Endodermal cell (in vitro differentiated cells): Measurements from ENCODE around the gene PPM1E. TPM values are rescaled to one million over a fixed set of nuclear protein-coding genes. Genes with fewer than 3 reads are reported as not detected.

Source experiments
- DNase-seq: peaks from one replicate; pipeline ENCODE4 v3.0.0-alpha.2; 2017
- H3K27ac ChIP-seq: 2 replicates; pipeline ENCODE4 v1.5.1; 2013; ENCODE audit warnings: mild to moderate bottlenecking, low read depth, low read length, moderate library complexity
- H3K27me3 ChIP-seq: 2 replicates; pipeline ENCODE4 v1.6.1; 2013; ENCODE audit warnings: mild to moderate bottlenecking, low read length, moderate library complexity; ENCODE audit not compliant: insufficient read depth, control insufficient read depth, poor library complexity, severe bottlenecking
- H3K36me3 ChIP-seq: 2 replicates; pipeline ENCODE4 v1.7.0; 2013; ENCODE audit warnings: mild to moderate bottlenecking, low read length, moderate library complexity; ENCODE audit not compliant: control insufficient read depth, insufficient read depth
- H3K4me1 ChIP-seq: one replicate; pipeline ENCODE4 v1.7.0; 2013; ENCODE audit warnings: low read length; ENCODE audit not compliant: control insufficient read depth, insufficient read depth
- H3K4me3 ChIP-seq: 2 replicates; pipeline ENCODE4 v1.5.1; 2013; ENCODE audit warnings: mild to moderate bottlenecking, low read length, moderate library complexity
- H3K9ac ChIP-seq: 2 replicates; pipeline ENCODE4 v1.6.1; 2013; ENCODE audit warnings: mild to moderate bottlenecking, low read length, moderate library complexity; ENCODE audit not compliant: poor library complexity, severe bottlenecking; ENCODE audit errors: extremely low read depth
- H3K9me3 ChIP-seq: 2 replicates; pipeline ENCODE4 v1.6.1; 2013; ENCODE audit warnings: mild to moderate bottlenecking, low read length, moderate library complexity; ENCODE audit not compliant: control insufficient read depth
- H3K27ac Mint-ChIP-seq: 2 replicates; pipeline ENCODE4 v1.8.0; 2020; ENCODE audit warnings: mixed read lengths
- H3K27me3 Mint-ChIP-seq: 2 replicates; pipeline ENCODE4 v1.8.0; 2021; ENCODE audit warnings: mild to moderate bottlenecking, mixed read lengths; ENCODE audit not compliant: insufficient read depth
- H3K36me3 Mint-ChIP-seq: 2 replicates; pipeline ENCODE4 v1.8.0; 2020; ENCODE audit warnings: low read depth, mixed read lengths
- H3K4me1 Mint-ChIP-seq: 2 replicates; pipeline ENCODE4 v1.8.0; 2020; ENCODE audit warnings: mixed read lengths
- H3K4me3 Mint-ChIP-seq: 2 replicates; pipeline ENCODE4 v1.8.0; 2020; ENCODE audit warnings: mild to moderate bottlenecking, moderate library complexity, mixed read lengths
- H3K9me3 Mint-ChIP-seq: 2 replicates; pipeline ENCODE4 v1.8.0; 2020; ENCODE audit warnings: mild to moderate bottlenecking, mixed read lengths
- CTCF ChIP-seq: fragments of 200-600 bp; sonication (generic); conservative IDR thresholded peaks from 2 replicates; pipeline ENCODE4 v1.5.0; 2021; ENCODE audit warnings: antibody characterized with exemption, mild to moderate bottlenecking
- WGBS, 2 experiments: methylation state at CpG; one replicate each; pipeline versions ENCODE4 v1.1.5 to v1.1.7; 2013; ENCODE audit warnings: missing lambda C conversion rate in 2 of 2, mixed read lengths in 1 of 2; ENCODE audit not compliant: insufficient coverage in 1 of 2, insufficient read length in 1 of 2; 5-methylcytosine and 5-hydroxymethylcytosine counted together
- total RNA-seq, 2 donors: library from RNA; stranded (reverse); fragmentation: NEBNext Ultra II Directional in 1 of 2; extraction: Animal tissue kit (Norgen Biotek cat#: 25700) in 1 of 2; gene quantifications; 2 replicates in 1 of 2; 3 replicates in 1 of 2; pipeline ENCODE4 v1.2.1, GENCODE V29; 2021

The PPM1E gene
- total RNA-seq, 2 donors from 2014 or later, result 1.4 to 2.2 TPM

- Histone ChIP-seq H3K27me3 (no peaks in the 10 kb centered on the region), H3K36me3 (no peaks in the 10 kb centered on the region), H3K4me3 (no peak overlapping the region), H3K9me3 (no peaks in the 10 kb centered on the region), H3K27ac (no peak overlapping the region), H3K4me1 (peaks cover 2% of the 10 kb centered on the region), H3K9ac (no peak overlapping the region)
- Mint-ChIP-seq H3K4me1 (peaks cover 15% of the 10 kb centered on the region), H3K27ac (no peak overlapping the region), H3K36me3 (peaks cover 3% of the 10 kb centered on the region), H3K4me3 (no peak overlapping the region), H3K27me3 (no peaks in the 10 kb centered on the region), H3K9me3 (peaks cover 2% of the 10 kb centered on the region)
- 17 to 74% methylated on average over 1 to 5 of the region's 6 CpGs for WGBS, 2 experiments
- no peak for DNase-seq
- no peak for TF ChIP-seq CTCF
Measured at GRCh38 chr17:58985367-58985766, 229.7 kb downstream of the PPM1E start.

DNA sequence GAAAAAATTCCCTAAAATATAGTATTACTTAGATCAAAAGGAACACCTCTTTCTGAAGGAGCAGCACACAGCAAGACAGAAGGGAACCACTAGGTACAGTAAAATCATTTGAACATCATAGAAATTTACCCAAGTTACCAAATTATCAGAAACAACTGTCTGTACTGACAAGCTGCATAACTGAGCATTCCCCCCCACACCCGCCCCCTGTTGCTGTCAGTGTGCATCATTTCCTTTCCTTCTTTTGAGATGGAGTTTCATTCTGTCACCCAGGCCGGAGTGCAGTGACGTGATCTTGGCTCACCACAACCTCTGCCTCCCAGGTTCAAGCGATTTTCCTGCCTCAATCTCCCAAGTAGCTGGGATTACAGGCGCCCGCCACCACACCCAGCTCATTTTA, 230.3 kb downstream of the PPM1E start:
- Histone ChIP-seq H3K36me3 (no peaks in the 10 kb centered on the region), H3K4me3 (no peak overlapping the region), H3K4me1 (peaks cover 2% of the 10 kb centered on the region), H3K9me3 (no peaks in the 10 kb centered on the region), H3K27ac (no peak overlapping the region), H3K9ac (no peak overlapping the region), H3K27me3 (no peaks in the 10 kb centered on the region)
- Mint-ChIP-seq H3K9me3 (peaks cover 2% of the 10 kb centered on the region), H3K4me1 (peaks cover 15% of the 10 kb centered on the region), H3K27me3 (no peaks in the 10 kb centered on the region), H3K27ac (no peak overlapping the region), H3K36me3 (peaks cover 3% of the 10 kb centered on the region), H3K4me3 (no peak overlapping the region)
- 89 to 100% methylated on average over 2 to 3 of the region's 6 CpGs for WGBS, 2 experiments
- DNase-seq, result no peak
- no peak for TF ChIP-seq CTCF

DNA sequence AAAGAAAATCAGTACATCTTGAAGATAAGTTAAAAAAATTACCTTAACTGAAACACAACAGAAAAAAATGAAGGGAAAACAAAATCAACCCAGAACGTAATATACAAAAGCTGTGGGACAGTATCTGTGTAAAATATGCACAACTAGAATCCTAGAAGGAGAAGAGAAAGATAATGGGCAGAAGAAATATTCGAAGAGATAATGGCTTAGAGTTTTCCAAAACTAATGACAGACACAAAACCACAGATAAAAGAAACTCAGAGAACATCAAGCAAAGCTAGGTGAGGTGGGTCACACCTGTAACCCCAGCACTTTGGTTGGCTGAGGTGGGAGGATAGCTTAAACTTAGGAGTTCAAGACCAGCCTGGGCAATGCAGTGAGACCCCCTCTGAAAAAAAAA, 234.0 kb downstream of the PPM1E start:
- no peaks in the 10 kb centered on the region for H3K9me3 ChIP-seq
- no peaks in the 10 kb centered on the region for H3K27me3 ChIP-seq
- H3K27ac ChIP-seq, result no peak overlapping the region
- peaks cover 2% of the 10 kb centered on the region for H3K9me3 Mint-ChIP-seq
- H3K27me3 Mint-ChIP-seq, result no peaks in the 10 kb centered on the region
- peaks cover 21% of the 10 kb centered on the region for H3K4me1 Mint-ChIP-seq
- no peak overlapping the region for H3K9ac ChIP-seq
- WGBS, 2 experiments, result 86% methylated on average over 1 of the region's 2 CpGs; no CpG with 5 or more reads in 1 of the 2 experiments
- no peak for TF ChIP-seq CTCF
- no peak overlapping the region for H3K27ac Mint-ChIP-seq
- DNase-seq, result no peak
- peaks cover 2% of the 10 kb centered on the region for H3K4me1 ChIP-seq
- H3K4me3 ChIP-seq, result no peak overlapping the region
- no peaks in the 10 kb centered on the region for H3K36me3 ChIP-seq
- H3K4me3 Mint-ChIP-seq, result no peak overlapping the region
- peaks cover 15% of the 10 kb centered on the region for H3K36me3 Mint-ChIP-seq
